Epithelial cell of prostate (primary cell): ENCODE results near the gene CFAP45.

Experiments used
- DNase-seq: peaks from one replicate; pipeline ENCODE4 v3.0.0-alpha.2; 2011; ENCODE audit warnings: low read depth, low spot score
- H3K27ac ChIP-seq: fragments of 450-650 bp; 2 replicates; pipeline ENCODE4 v1.5.1; 2017; ENCODE audit warnings: mild to moderate bottlenecking

CFAP45 gene

DNA sequence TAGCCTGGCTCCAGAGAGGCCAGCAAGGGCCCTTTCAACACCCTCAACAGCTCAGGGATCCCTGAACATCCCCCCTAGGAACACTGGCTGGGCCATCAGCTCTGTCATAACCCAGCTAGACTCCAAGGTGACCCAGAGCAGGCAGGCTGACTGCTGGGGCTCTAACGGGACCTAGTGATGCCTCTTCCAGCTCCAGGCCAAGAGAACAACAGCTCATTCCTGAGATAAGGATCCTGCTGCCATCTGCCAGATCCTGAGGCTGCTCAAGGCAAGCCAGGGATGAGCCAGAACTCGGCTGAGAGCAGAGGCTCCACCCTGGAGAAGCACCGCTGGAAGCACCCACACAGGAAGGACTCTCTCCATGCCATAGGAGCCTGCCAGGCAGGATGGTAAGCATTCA is 39.5 kb downstream of the CFAP45 start:
- DNase-seq: no peak
- no peak overlapping the region for H3K27ac ChIP-seq

DNA sequence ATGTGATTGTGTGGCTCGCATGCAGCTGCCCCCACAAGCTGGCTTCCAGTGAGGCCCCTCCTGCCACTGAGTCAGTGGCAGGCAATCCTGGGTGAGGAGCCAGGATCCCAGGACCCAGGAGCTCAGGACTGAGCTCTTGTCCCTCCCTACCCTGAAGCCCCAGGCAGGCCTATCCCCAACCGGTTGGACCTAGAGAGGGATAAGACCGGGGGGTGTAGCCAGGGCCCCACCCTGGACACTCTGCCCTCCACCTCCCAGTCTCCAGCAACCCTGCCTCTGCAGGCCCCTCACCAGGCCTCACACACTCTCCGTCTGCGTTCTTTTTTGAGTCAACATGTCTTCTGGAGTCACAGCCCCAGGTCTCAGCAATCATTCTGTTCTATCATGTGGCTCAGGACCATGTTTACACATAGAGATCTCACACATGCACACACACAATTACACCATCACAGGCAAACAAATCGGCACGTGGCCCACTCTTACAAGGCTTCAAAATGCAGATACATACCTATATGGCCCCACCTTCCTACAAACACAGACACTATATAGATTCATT is 40.1 kb downstream of the CFAP45 start:
- no peak for DNase-seq
- no peak overlapping the region for H3K27ac ChIP-seq

DNA sequence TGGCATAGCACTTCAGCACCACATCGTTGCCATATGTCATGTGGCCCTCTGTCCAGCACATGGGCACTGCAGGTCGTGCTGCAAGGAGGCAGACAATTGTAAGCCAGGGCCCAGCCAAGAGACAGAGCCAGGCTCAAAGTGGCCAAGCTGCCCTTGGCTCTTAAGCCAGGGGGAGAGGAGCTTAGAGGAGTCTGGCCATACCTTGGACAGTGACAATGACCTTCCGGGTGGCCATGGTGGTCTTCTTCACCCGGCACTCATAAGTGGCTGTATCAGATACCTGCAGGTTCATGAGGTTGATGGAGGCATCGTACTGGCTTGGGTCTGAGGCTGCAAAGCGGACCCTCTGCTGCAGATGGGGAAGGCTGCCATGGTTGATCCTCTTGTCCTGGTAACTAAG is 42.1 kb downstream of the CFAP45 start:
- H3K27ac ChIP-seq: no peak overlapping the region
- no peak for DNase-seq

DNA sequence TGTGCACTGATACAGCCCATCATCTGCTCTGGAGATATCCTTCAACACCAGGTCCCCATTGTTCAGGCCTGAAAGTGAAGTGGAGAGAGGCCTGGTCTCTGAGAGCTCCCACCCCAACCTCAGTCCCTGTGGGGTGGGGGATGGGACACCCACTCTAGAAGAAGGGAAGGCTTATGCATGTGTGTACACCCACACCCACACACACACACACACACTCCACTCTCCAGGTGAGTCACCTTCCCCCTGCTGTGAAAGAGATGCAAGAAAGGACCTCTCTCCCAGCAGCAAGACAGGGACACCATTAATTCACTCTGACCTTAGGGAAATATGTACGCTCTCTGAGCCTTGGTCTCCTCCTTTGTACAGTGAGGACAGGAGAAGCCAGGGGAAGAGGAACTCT is 43.4 kb downstream of the CFAP45 start:
- no peak overlapping the region for H3K27ac ChIP-seq
- no peak for DNase-seq

DNA sequence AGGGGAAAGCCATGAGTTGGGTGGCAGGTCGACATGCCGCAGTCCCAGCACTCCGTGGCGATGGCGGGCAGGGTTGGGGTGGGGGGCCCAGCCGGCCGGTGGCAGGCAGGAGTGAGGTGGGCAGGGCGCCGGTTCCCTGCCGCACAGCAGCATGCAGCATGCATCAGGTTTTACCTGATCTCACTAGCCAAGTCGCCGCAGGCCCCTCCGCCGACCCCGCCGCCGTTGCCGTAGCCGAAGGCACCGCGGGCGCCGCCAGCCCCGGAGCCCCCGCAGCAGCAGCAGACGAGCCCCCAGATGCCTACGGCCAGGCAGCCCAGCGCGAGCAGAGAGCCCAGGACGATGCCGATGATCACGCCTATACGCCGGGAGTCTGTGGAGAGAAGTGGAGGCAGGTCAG is 44.3 kb downstream of the CFAP45 start:
- H3K27ac ChIP-seq: no peak overlapping the region
- DNase-seq: no peak

DNA sequence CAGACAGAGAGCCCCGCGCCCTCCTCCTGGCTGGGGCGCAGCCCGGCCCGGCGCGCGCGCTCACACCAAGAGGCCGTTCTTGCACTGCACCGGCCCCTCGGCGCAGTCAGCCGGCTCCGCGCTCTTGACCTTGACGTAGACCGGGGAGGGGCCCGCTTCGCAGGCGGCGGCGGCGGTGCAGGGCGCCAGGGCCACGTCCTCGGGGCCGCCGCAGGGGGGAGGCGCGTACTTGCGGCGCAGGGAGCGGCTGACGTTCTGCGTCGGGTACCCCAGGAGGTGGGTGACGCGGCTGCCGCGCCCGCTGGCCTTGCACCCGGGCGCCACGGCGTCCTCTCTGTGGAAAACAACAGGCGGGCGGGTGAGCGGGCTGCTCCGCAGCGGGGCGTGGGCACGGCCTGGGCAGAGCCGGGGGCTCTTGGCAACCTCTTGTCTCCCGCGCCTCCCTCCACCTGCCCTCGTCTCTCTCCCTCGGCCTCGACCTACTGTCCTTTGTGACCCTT is 45.2 kb downstream of the CFAP45 start:
- no peak for DNase-seq
- H3K27ac ChIP-seq: peak overlapping the region; percentile 63

DNA sequence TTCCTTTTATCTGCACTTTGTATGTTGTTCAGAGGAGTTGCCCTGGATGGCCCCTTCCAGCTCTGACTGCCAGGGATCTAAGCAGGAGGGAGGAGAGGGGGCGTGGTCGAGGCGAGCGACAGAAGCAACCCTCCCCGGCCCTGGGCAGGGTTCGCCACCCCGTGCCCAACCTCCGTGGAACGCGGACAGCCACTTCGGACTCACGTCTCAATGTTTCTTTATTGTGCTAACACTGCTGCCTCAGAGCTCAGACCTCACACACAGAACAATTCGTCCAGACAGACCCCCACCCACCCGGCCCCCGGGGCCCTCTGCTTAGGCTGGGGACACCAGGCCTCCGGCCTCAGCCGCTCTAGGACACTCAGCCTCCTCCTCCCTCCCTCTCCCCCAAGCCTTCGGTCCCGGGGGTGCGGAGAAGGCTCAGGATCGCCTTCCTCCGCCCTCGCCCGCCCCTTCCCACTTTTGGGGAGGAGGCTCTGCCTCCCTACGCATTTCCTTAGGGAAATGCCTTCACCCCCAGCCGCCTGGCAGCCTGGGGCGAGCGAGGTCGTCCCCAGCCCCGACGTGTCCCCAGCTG is 45.8 kb downstream of the CFAP45 start:
- DNase-seq: no peak
- peak overlapping the region; percentile 63 for H3K27ac ChIP-seq

DNA sequence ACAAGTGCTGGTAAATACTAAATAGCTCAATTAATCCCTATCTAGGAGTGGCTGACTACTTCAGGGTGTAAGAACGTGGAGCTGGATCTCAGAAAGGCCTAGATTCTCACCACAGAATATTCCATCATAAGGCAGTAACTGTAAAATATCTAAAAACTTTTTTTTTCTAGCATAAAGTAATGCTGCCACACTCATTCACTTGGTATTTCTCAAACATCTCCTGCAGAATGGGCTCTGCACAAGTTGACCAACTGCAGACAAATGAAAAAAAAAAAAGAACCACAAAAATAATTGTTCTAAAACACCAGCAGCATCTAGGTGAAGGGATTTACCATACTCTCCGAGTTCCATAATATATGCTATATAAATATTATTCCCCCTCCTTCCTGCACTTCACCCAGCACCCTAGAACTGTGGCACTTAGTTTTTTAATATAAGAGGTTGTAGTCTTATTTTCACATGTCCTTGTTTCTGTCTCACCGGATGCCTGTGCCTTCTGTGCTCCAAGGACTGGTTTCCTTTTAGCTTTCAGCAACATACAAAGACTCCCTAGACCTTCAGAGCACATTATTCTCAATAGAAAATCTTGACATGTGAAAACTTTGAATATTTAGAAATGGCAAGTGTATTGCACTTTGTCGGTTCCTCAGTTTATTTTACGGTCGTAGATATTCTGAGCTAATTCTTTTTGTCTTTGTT is 46.4 kb downstream of the CFAP45 start:
- DNase-seq: no peak
- H3K27ac ChIP-seq: peak overlapping the region; percentile 63

DNA sequence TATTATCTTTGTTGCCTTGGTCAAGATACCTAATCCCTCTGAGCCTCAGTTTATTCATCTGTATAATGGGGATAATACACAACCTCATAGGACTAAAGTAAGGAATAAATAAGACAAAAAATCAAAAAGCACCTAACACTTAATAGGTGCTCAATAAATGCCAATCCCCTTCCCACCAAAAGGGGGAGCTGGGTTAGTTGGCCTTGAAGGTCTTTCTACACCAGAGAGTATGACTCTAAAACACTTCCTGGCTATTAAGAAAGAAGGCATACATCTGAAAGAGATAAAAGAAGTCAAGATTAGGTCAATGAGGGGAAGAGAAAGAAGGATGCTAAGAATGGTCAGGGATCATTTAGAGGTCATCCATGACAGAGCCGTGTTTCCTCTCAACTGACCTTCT is 48.6 kb downstream of the CFAP45 start:
- no peak for DNase-seq
- no peak overlapping the region for H3K27ac ChIP-seq

DNA sequence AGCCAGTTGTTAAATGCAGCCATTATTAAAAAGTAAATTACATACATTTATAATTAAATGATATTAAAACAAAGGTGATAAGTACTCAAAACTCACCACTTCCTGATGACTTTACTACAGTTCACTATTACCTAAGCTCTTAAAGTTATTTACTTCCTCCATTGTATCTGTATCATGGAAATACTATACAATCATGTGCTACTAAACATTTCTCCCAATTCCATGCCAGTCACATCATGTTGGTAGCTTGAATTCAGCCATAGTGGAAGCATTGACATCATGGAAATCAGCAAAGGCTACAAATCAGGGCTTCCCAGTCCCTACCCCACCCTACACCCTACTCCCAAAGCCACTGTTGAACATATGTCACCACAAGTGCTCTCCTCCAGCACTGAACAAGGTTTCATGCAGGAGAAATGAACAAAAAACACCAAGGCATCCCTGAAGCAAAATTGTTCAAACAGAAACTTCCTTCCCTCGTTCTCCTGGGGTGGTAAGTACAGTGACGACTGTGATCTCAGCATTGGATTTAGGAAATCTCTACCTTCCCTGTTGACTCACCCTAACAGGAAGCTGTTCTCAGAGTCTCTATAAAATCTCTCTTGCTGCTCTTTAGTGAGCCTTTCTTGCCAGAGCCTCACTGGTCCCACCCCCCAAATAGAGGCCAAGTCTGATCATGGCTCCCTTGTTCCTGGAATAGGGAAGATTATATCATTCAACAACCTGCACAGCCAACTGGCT is 50.2 kb downstream of the CFAP45 start:
- DNase-seq: peak; percentile 51
- H3K27ac ChIP-seq: peak overlapping the region; percentile 89

DNA sequence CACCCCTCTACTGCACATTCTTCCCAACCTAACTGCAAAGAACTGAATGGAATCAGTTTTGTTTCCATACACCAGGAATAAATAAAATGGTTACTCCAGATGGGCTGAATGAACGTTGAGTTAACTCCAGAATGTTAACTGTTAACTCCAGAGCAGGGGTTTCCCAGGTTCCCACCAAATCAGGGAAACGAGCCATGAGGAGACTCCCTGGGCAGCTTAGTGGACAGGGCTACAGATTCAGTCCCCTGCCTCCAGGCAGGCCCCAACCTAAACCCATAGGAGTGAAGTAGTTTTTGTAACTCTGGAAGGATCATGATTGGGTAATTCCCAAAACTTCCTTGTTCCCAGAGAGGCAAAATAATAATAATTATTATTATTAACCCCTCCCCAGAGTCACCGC is 51.6 kb downstream of the CFAP45 start:
- H3K27ac ChIP-seq: peak overlapping the region; percentile 89
- DNase-seq: no peak

DNA sequence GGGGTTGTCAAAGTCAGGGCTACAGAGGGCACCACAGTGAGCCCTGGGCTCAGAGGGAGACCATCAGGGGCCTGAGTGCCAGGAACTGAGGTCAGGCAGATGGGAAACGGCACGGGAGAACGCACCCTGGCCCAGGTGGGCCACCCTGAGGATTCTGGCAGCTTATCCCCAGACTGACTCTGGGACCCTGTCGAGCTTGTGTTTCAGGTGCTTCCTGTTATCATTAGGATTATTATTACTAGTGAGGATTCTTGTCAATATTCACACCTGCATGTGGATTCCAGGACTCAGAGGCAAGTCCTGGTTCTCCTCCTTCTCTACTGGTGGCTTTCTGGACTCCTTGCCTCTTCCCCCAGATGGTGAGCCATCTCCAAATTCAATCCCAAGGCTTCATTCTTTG is 52.7 kb downstream of the CFAP45 start:
- H3K27ac ChIP-seq: no peak overlapping the region
- no peak for DNase-seq

DNA sequence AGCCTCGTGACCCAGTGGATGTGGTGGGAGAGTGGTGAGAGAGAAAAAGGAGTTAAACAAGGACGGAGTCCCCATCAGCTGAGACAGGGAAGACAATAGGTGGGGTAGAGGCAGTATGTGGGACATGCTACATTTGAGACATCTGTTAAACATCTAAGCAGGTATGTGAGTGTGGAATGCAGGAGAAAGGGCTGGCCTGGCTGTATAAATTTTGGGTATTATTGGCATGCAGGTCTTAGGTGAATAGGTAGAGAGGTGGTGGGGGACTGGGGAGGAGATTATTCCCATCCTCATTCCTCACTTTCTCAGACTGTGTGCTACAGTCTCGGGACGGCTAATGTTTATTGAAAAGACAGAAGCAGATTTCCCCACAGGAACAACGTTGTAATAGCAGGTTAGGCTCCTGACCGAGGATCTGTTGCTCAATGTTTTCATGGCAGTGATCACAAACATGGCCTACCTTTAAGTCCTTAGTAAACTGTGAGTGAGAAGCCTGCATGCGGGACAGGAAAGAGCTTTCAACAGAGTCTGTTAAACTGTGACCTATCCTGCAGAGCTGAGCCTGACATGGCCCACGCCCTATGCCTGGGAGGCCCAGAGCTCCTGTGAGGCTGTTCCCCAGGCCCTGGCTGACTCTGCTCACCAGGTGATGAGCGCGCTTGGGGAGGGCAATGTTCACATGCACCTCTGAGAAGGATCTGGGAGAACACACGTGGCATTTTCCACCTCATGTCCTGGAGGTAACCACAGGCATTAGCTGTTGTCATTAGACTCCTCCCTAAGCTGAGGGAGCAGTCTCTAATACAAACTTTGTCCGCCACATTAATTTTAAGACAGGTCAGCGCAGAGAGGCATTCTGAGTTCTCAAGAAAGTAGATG is 54.0 kb downstream of the CFAP45 start:
- no peak for DNase-seq
- no peak overlapping the region for H3K27ac ChIP-seq

DNA sequence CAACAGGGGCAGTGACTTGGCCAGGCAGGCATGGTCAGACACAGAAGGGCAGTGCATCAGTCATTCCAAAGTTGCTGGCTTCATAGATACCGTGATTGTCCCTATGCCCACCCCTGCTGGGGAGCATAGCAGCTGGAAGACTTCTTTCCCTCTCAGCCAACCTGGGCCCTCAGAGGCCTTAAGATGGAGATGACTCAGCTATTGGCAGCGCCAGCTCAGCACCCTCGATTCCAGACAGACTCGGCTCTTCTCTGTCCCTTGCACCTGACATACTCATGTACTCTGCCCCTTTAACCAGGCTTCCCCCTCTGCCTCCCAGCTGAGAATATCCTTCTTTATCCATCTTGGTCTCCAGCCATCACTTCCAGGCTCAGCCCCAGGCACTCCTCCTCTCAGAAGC is 56.5 kb downstream of the CFAP45 start:
- no peak for DNase-seq
- no peak overlapping the region for H3K27ac ChIP-seq

DNA sequence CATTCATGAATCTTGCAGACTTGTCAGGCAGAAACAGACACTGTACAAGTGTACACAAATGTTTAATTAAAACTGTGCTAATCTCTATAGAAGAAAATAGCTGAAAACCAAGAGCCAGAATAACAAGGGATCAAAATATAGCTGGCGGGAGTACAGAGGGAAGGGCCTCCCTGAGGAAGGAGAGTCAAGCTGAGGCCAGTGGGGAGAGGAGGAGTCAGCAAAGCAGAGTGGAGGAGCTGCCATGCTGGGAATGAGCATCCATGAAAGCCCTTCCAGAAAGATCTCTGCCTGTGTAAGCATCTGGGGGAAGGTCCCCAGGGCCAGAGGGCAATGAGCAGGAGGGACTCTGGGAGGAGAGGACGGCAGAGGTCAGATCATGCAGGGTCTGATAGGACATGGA is 58.2 kb downstream of the CFAP45 start:
- no peak overlapping the region for H3K27ac ChIP-seq
- no peak for DNase-seq

DNA sequence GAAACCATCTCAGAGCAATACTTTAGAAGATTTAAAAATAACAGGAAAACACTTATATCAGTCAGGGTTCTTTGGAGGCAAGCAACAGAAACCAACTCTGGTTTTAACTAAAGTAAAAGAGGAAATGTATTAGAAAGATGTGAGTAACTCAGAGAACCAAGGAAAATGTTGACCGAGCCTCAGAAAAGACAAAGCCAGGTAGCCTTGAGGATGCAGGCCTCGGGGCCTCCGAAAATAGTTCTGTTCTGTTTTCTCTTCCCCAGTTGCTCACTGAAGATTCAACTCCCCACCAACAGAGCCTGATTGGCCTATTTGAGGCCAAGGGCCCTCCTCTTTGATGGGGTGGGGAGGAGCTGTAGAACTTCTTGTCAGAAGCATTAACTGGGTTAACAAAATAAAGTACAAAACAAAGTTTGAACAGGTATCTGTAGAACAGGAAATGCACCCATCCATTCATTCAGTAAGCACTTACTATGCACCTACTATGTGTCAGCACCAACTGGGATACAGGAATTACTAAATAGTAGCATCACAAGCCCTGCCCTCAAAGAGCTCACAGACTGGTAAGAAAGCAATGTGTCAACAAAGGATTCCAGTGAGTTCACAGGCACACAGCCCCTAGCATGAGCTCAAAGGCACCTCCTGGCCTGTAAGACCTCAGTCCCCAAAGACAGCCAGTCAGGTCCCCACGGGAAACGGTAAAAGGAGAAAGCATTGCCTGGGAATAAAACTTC is 60.7 kb downstream of the CFAP45 start:
- H3K27ac ChIP-seq: no peak overlapping the region
- DNase-seq: no peak

DNA sequence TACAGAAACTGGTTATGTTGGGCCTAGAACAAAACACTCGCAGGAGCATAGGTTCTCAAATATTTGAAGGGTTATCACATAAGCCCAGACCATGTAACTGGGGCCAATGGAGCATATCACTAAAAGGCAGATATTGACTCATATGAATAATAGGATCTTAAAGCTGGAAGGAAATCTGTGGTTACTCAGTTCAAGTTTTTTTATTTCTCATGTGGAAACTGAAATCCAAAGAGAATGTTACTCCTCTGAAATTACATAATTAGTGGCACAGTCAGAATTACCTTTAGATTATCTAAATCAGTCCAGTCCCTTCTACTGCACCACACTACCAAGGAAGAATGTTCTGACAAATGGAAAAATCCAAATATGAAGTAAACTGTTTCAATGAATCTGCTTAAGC is 61.2 kb downstream of the CFAP45 start:
- DNase-seq: no peak

DNA sequence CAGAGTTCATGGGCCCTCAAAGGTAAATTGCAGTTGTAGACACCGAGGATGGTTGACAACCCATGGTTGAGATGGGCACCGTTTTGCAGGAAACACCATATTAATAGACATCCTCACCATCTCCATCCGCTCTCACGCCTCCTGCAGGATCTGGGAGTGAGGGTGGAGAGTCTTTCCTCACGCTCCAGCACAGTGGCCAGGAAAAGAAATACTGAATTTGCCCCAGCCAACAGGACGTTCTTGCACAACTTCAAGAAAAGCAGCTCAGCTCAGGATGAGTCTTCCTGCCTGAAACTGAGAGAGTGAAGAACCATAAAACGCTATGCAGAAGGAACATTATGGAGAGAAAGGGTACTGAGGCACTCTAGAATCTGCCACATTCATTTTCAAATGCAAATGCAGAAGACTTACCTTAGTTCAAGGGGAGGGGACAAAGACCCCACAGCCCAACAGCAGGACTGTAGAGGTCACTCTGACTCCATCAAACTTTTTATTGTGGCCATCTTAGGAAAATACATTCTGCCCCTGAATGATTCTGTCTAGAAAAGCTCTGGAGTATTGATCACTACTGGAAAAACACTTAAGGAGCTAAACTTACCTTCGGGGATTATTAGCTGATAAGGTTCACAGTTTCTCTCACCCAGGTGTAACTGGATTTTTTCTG is 64.0 kb downstream of the CFAP45 start:
- no peak overlapping the region for H3K27ac ChIP-seq

More for the DNA sequence above, 61.2 kb downstream of the CFAP45 start:
- no peak overlapping the region for H3K27ac ChIP-seq

DNA sequence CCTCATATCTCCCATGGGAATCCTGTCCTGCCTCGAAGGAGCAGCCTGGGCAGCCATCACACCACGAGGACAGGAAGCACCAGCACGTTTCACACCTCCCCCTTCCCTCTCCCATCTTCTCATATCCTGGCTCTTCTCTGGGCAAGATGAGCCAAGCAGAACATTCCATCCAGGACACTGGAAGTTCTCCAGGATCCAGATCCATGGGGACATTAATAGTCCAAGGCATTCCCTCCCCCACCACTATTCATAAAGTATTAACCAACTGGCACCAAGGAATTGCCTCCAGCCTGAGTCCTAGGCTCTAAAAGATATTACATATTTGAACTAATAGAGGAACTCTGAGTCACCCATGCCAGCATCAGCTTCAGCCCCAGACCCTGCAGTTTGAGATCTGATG is 64.6 kb downstream of the CFAP45 start:
- no peak for DNase-seq

More for the DNA sequence above, 64.0 kb downstream of the CFAP45 start:
- no peak for DNase-seq

More for the DNA sequence above, 64.6 kb downstream of the CFAP45 start:
- H3K27ac ChIP-seq: no peak overlapping the region
